Ammon's horn (tissue), 1 donor: ENCODE data around the gene VAV1.
"Not testable (repeated sequence)": the region's sequence is repeated elsewhere in the genome, so short reads cannot be mapped to it uniquely, and the experiment has no call there.

Experiments
- DNase-seq: peaks from one replicate; pipeline ENCODE4 v3.0.0-alpha.2; 2016; ENCODE audit warnings: low spot score

The VAV1 gene

GRCh38 chr19:6818246-6818645, 45.7 kb downstream of the VAV1 start:
- DNase-seq = no peak

GRCh38 chr19:6819323-6819722, 46.8 kb downstream of the VAV1 start:
- no peak for DNase-seq

GRCh38 chr19:6820237-6820636, 47.7 kb downstream of the VAV1 start:
- DNase-seq = no peak

DNA sequence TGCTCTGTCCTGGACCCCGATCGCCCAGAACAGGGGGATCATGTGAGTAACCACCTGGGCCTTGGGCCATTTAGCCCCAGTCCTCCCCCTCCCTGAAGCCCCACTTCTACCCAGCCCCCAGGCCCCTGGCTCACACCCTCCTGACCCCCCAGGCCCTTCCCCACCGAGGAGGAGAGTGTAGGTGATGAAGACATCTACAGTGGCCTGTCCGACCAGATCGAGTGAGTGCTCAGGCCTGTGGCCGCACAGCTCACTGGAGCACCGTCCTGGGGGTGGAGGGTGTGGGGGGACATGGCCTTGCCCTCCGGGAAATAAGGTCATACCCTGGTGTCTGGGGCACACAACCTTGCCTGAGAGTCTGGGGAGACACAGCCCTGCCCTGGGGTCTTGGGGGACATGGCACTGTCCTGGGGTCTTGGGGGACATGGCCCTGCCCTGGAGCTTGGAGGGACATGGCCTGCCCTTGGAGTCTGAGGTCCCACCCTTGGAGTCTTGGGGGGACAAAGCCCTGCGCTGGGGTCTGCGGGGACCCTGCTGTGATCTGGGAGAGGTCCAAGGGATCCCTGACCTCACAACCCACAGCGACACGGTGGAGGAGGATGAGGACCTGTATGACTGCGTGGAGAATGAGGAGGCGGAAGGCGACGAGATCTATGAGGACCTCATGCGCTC, 49.3 kb downstream of the VAV1 start:
- DNase-seq = no peak

DNA sequence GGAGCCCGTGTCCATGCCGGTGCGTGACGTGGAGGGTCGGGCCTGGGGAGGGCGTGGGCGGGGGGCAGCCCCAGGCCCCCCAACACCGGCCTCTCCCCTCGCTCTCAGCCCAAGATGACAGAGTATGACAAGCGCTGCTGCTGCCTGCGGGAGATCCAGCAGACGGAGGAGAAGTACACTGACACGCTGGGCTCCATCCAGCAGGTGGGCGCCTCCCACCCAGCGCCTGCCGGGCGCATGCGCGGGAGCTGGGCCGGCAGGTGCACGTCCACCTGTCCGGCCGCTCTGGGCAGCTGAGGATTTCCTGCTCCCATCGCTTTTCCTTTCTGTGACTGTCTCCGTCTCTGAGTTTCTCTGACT, 49.8 kb downstream of the VAV1 start:
- DNase-seq = no peak

DNA sequence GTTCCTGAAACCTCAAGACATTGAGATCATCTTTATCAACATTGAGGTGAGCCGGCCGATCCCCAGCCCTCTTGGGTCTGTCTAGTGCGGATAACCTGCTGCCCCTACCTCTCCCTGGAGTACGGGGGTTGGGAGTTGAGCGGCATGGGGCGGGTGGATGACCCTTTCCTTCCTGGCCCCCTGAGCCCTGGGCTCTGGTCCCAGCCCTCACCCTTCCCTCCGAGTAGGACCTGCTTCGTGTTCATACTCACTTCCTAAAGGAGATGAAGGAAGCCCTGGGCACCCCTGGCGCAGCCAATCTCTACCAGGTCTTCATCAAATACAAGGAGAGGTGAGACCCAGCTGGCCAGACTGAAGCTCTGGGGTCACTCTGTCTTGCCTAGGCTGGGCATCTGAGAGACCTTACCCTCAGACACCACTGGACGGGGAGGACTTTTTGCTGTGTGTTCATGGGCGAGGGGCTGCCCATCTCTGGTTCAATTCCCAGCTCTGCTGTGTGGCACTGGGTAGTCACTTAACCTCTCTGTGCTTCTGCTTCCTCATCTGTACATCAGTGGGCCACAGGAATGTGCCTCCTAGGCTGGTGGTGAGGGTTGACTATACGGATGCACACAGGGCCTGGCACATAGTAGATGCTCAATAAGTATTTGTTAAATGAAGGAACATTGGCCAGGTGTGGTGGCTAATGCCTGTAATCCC, 52.7 kb downstream of the VAV1 start:
- no peak for DNase-seq

- DNase-seq = no peak
These were observed 53.9 kb downstream of the VAV1 start for GRCh38 chr19:6826281-6826920.

DNA sequence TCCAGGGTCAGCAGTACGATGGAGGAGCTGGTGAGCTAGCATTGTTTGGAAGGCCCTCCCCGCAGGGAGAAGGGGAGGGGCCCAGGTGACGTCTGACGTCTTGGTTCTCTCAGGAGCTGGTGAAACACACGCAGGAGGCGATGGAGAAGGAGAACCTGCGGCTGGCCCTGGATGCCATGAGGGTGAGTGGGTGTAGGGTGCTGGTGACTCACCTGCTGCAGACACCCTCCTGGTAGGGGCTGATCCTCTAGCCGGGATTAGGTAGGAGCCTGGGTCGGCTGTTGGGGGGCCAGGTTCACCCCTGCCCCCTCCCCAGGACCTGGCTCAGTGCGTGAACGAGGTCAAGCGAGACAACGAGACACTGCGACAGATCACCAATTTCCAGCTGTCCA, 55.8 kb downstream of the VAV1 start:
- no peak for DNase-seq

DNA sequence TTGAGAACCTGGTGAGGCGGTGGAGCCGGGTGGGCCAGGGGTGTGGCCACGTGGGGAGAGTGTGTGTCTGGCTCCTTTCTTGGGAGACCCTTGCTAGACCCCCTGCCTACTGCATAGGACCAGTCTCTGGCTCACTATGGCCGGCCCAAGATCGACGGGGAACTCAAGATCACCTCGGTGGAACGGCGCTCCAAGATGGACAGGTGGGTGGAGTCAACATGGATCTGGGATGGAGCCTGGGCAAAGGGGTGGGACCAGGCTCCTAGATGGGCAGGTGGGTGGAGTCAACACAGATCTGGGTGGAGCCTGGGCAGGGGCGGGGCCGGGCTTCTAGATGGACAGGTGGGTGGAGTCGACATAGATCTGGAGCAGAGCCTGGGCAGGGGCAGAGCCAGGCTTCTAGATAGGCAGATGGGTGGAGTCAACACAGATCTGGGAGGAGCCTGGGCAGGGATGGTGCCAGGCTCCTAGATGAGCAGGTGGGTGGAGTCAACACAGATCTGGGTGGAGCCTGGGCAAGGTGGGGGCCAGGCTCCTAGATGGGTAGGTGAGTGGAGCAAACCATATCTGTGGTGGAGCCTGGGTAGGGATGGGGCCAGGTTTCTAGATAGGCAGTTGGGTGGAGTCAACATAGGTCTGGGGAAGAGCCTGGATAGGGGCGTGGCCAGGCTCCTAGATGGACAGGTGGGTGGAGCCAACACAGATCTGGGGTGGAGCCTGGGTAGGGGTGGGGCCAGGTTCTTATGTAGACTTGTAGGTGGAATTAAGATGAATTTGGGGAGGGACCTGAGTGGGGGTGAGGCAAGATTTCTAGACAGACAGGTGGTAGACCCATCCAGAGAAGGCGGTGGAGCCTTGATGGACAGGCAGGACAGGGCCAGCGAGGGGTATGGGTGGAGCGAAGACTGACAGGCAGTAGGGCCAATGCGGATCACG, 56.5 kb downstream of the VAV1 start:
- DNase-seq = no peak

GRCh38 chr19:6829829-6830228, 57.3 kb downstream of the VAV1 start:
- not testable (repeated sequence) for DNase-seq

- peak; percentile 14 for DNase-seq
These were observed 58.6 kb downstream of the VAV1 start for GRCh38 chr19:6831084-6831483.

- no peak for DNase-seq
These were observed 59.9 kb downstream of the VAV1 start for GRCh38 chr19:6832412-6832811.

DNA sequence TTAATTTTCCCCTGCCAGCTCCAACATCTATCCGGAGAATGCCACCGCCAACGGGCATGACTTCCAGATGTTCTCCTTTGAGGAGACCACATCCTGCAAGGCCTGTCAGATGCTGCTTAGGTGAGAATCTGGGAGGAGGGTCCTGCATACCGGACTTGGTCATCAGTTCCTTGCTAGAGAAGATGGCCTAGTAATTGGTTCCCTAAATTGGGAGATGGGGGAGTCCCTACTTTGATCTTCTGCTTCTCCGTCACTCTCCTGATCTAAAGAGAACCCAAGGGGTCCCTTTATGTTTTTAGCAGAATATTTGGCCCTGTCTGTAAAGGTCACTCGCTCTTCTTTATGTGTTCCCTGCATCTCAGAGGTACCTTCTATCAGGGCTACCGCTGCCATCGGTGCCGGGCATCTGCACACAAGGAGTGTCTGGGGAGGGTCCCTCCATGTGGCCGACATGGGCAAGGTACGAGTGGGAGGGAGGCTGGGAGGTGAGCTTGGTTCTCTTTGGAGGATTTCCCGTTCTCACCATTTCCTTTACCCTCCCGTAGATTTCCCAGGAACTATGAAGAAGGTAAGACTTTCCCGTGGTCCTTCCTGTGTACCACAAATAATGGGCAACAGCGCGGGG, 60.8 kb downstream of the VAV1 start:
- DNase-seq = no peak

DNA sequence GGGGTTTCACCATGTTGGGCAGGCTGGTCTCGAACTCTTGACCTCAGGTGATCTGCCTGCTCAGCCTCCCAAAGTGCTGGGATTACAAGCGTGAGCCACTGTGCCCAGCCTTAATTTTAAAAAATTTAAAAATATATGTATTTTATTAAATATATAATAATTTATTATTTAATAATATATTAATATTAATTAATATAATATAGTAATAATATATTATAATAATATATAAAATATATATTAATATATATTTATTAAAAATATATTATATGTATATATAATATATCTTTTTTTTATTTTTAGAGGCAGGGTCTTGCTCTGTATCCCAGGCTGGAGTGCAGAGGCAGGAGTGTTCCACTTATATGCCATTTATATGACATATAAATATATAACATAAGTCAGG, 61.9 kb downstream of the VAV1 start:
- DNase-seq = no peak

GRCh38 chr19:6835501-6835900, 63.0 kb downstream of the VAV1 start:
- DNase-seq = no peak

DNA sequence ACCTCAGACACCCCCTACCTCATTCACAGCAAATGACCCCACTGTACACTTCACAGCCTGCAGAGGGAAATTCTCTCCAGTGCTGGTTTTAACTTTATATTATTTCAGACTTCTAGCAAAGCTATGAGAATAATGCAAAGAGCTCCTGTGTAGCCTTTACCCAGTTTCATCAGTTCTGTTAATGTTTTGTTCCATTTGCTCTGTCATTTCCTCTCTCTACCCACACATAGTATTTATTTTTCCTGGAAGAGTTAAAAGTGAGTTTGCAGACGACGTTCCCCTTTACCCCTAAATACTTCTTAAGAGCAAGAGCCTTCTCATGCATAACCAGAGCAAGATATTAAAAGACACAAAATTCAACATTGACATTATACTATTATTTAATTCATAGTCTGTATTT, 65.0 kb downstream of the VAV1 start:
- DNase-seq = no peak

GRCh38 chr19:6838062-6838655, 65.7 kb downstream of the VAV1 start:
- DNase-seq = no peak

DNA sequence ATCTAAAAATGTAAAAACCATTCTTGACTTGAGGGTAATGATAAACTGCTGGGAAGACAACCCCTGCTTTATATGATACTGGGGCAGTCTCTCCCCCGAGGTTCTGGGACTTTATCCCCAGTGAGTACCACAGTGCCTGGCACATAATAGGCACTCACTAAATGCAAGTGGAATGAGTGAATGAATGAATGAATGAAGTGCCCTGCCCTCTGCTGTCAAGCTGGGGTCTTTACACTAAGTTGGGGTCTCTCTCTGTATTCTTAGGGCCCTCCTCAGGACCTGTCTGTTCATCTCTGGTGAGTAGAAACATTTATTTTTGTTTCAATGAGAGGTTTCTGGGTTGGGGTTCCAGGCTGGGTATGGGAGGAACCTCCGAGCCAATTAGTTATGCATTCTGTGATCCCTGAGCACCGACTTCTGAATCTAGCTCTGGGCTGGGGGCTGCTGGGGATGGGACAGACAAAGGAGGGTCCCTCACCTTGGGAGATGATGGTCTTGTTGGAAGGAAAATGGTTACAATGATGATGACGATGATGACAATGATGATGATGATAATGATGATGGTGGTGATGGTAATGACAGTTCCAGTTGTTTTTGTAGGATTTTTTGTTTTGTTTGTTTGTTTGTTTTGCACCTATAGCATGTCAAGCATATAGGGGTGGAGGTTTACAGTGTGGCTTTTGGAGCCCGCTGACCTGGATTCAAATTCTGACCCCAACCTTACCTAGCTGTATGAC, 70.5 kb downstream of the VAV1 start:
- DNase-seq = no peak

- no peak for DNase-seq
These were observed 75.3 kb downstream of the VAV1 start for GRCh38 chr19:6847828-6848200.

DNA sequence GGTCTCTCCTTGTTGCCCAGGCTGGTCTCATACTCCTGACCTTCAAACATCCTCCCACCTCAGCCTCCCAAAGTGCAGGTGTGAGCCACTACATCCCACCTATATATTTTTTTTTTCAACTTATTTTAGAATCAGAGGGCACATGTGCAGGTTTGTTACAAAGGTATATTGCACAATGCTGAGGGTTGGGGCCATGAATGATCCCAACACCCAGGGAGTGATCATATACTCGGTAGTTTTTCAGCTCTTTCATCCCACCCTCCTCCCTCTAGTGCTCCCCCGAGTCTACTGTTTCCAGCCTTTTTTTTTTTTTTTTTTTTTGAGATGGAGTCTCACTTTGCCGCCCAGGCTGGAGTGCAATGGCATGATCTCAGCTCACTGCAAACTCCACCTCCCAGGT, 76.5 kb downstream of the VAV1 start:
- DNase-seq = no peak

DNA sequence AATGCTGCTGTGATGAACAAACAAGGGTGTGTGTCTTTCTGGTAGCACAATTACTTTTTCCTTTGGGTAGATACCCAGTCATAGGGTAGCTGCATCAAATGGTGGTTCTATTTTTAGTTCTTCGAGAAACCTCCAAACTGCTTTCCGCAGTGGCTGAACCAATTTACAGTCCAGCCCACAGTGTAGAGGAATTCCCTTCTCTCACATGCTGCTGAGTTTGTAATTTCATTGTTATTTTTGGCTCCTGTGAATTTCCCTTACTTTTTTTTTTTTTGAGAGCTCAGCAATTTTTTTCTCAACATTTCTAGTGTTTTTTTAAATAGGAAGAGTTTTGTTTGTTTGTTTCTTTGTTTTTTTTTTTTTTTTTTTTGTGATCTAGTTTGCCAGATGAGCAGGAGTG, 77.4 kb downstream of the VAV1 start:
- DNase-seq = no peak
